ENCODE data around the gene LIPC.

DNA sequence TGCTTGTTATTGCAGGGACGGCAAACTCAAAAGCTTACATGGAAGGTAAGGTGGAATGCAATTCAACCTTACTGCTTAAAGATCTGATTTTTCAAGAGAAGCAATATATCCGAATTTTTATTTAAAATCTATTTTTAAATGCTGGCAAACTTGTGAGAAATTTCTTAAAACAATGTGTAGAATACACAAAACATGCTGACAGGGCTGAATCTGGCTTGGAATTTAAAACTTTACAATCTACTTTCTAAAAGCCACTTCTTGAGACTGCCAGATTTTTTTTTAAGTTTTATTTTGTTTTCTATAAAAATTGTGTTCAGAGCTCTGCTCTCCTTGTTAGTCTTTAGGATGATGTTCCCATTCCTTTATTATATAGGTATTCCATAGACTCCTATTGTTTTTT is 171.0 kb downstream of the LIPC start:
- TF ChIP-seq CTCF (IDR thresholded peaks at IDR 0.05; ENCODE audit: borderline replicate concordance, extremely low read depth, low read length, poor library complexity, severe bottlenecking), result no peak
- no peak for TF ChIP-seq EZH2 (IDR thresholded peaks at IDR 0.05; ENCODE audit: borderline replicate concordance, low read depth, low read length, severe bottlenecking)

All from DND-41 (cell line).